ENCODE data around the gene SIX3. TPM values are rescaled to one million over a fixed set of nuclear protein-coding genes. Genes with fewer than 3 reads are reported as not detected.

SIX3 gene
- total RNA-seq, 5 donors from 2014 or later (not counting 1 experiment from before 2014, with no cell fraction given): 0.23 TPM; not detected in 4

- 19% methylated on average over 6 of the region's 18 CpGs for WGBS (ENCODE audit: insufficient coverage)
- H3K4me3 Mint-ChIP-seq: peak overlapping the region in 2 of 3 donors; percentile 44 to 58
- peaks cover 45 to 59% (median 48%) of the 10 kb centered on the region in 3 donors for H3K4me1 Mint-ChIP-seq
- no peak overlapping the region for H3K4me3 ChIP-seq (ENCODE audit: control insufficient read depth in 1 of 2, extremely low read depth in 1 of 2, low read length in 1 of 2)
- H3K27ac ChIP-seq (ENCODE audit: low read length): no peak overlapping the region
- CTCF ChIA-PET: no interaction called here
- no peak for ATAC-seq (replicated peaks in 1 of 4)
- peak overlapping the region in 1 of 2 donors; percentile 16 for H3K27ac Mint-ChIP-seq
- H3K9me3 ChIP-seq: no peaks in the 10 kb centered on the region
- H3K9me3 Mint-ChIP-seq: no peaks in the 10 kb centered on the region
- POLR2A ChIA-PET: no interaction called here
- no peak for DNase-seq
- peaks cover 8 to 34% of the 10 kb centered on the region in 2 experiments for H3K4me1 ChIP-seq (ENCODE audit: control insufficient read depth in 1 of 2, extremely low read depth in 1 of 2, insufficient read depth in 2 of 2, low read length in 2 of 2)
- no peaks in the 10 kb centered on the region for H3K36me3 ChIP-seq (ENCODE audit: control insufficient read depth in 2 of 2, extremely low read depth in 1 of 2, insufficient read depth in 1 of 2, low read length in 1 of 2)
- no peaks in the 10 kb centered on the region for H3K36me3 Mint-ChIP-seq
- peaks cover 27 to 88% of the 10 kb centered on the region in 2 experiments for H3K27me3 ChIP-seq (replicated peaks in 1 of 2; ENCODE audit: control insufficient read depth in 2 of 2, extremely low read depth in 1 of 2, insufficient read depth in 2 of 2, low read length in 1 of 2)
- H3K27me3 Mint-ChIP-seq: peaks cover 72 to 85% of the 10 kb centered on the region in 2 donors
Observed at GRCh38 chr2:44944952-44945612, 3.6 kb downstream of the SIX3 start.

- no peaks in the 10 kb centered on the region for H3K36me3 Mint-ChIP-seq
- no peak overlapping the region for H3K27ac ChIP-seq (ENCODE audit: low read length)
- H3K27ac Mint-ChIP-seq: no peak overlapping the region
- peaks cover 24 to 87% of the 10 kb centered on the region in 2 experiments for H3K27me3 ChIP-seq (replicated peaks in 1 of 2; ENCODE audit: control insufficient read depth in 2 of 2, extremely low read depth in 1 of 2, insufficient read depth in 2 of 2, low read length in 1 of 2)
- no peaks in the 10 kb centered on the region for H3K9me3 ChIP-seq
- ChIA-PET POLR2A (interaction anchor here in 1 of 2 donors (0.6 kb wide), 1 partner anchor 81 kb away, joined by 7 read pairs; no protein-coding TSS in a partner anchor), CTCF (no interaction called here)
- peak overlapping the region in 1 of 3 donors; percentile 58 for H3K4me3 Mint-ChIP-seq
- H3K4me3 ChIP-seq (ENCODE audit: control insufficient read depth in 1 of 2, extremely low read depth in 1 of 2, low read length in 1 of 2): no peak overlapping the region
- no peak for DNase-seq
- no peaks in the 10 kb centered on the region for H3K36me3 ChIP-seq (ENCODE audit: control insufficient read depth in 2 of 2, extremely low read depth in 1 of 2, insufficient read depth in 1 of 2, low read length in 1 of 2)
- 49% methylated on average over 8 of the region's 16 CpGs for WGBS (ENCODE audit: insufficient coverage)
- no peak for ATAC-seq (replicated peaks in 1 of 4)
- no peaks in the 10 kb centered on the region for H3K9me3 Mint-ChIP-seq
- peaks cover 8 to 33% of the 10 kb centered on the region in 2 experiments for H3K4me1 ChIP-seq (ENCODE audit: control insufficient read depth in 1 of 2, extremely low read depth in 1 of 2, insufficient read depth in 2 of 2, low read length in 2 of 2)
- H3K4me1 Mint-ChIP-seq: peaks cover 42 to 55% (median 46%) of the 10 kb centered on the region in 3 donors
- peaks cover 74 to 85% of the 10 kb centered on the region in 2 donors for H3K27me3 Mint-ChIP-seq
Observed at GRCh38 chr2:44945676-44946371, 4.3 kb downstream of the SIX3 start.

GRCh38 chr2:44946372-44947027 is 5.0 kb downstream of the SIX3 start:
- no peaks in the 10 kb centered on the region for H3K36me3 ChIP-seq (ENCODE audit: control insufficient read depth in 2 of 2, extremely low read depth in 1 of 2, insufficient read depth in 1 of 2, low read length in 1 of 2)
- WGBS (ENCODE audit: insufficient coverage): 46% methylated on average over 4 of the region's 11 CpGs
- H3K27ac ChIP-seq (ENCODE audit: low read length): no peak overlapping the region
- no peak overlapping the region for H3K4me3 ChIP-seq (ENCODE audit: control insufficient read depth in 1 of 2, extremely low read depth in 1 of 2, low read length in 1 of 2)
- Mint-ChIP-seq H3K4me3 (no peak overlapping the region), H3K36me3 (no peaks in the 10 kb centered on the region), H3K4me1 (peaks cover 37 to 51% (median 44%) of the 10 kb centered on the region in 3 donors), H3K9me3 (no peaks in the 10 kb centered on the region), H3K27ac (no peak overlapping the region), H3K27me3 (peaks cover 73 to 87% of the 10 kb centered on the region in 2 donors)
- DNase-seq: no peak
- ChIA-PET POLR2A (interaction anchor here in 1 of 2 donors (0.6 kb wide), 1 partner anchor 81 kb away, joined by 7 read pairs; no protein-coding TSS in a partner anchor), CTCF (no interaction called here)
- ATAC-seq (replicated peaks in 1 of 4): no peak
- H3K9me3 ChIP-seq: no peaks in the 10 kb centered on the region
- peaks cover 2 to 27% of the 10 kb centered on the region in 2 experiments for H3K4me1 ChIP-seq (ENCODE audit: control insufficient read depth in 1 of 2, extremely low read depth in 1 of 2, insufficient read depth in 2 of 2, low read length in 2 of 2)
- H3K27me3 ChIP-seq (replicated peaks in 1 of 2; ENCODE audit: control insufficient read depth in 2 of 2, extremely low read depth in 1 of 2, insufficient read depth in 2 of 2, low read length in 1 of 2): peaks cover 26 to 88% of the 10 kb centered on the region in 2 experiments

- ATAC-seq (replicated peaks in 1 of 4): no peak
- peaks cover 36 to 50% (median 41%) of the 10 kb centered on the region in 3 donors for H3K4me1 Mint-ChIP-seq
- 66% methylated on average over 3 of the region's 5 CpGs for WGBS (ENCODE audit: insufficient coverage)
- ChIA-PET CTCF (no interaction called here), POLR2A (no interaction called here)
- H3K36me3 Mint-ChIP-seq: no peaks in the 10 kb centered on the region
- no peak for DNase-seq
- peaks cover 71 to 85% of the 10 kb centered on the region in 2 donors for H3K27me3 Mint-ChIP-seq
- H3K36me3 ChIP-seq (ENCODE audit: control insufficient read depth in 2 of 2, extremely low read depth in 1 of 2, insufficient read depth in 1 of 2, low read length in 1 of 2): no peaks in the 10 kb centered on the region
- H3K9me3 ChIP-seq: no peaks in the 10 kb centered on the region
- no peak overlapping the region for H3K4me3 ChIP-seq (ENCODE audit: control insufficient read depth in 1 of 2, extremely low read depth in 1 of 2, low read length in 1 of 2)
- no peaks in the 10 kb centered on the region for H3K9me3 Mint-ChIP-seq
- no peak overlapping the region for H3K27ac ChIP-seq (ENCODE audit: low read length)
- H3K27ac Mint-ChIP-seq: no peak overlapping the region
- peaks cover 26 to 88% of the 10 kb centered on the region in 2 experiments for H3K27me3 ChIP-seq (replicated peaks in 1 of 2; ENCODE audit: control insufficient read depth in 2 of 2, extremely low read depth in 1 of 2, insufficient read depth in 2 of 2, low read length in 1 of 2)
- peaks cover 2 to 26% of the 10 kb centered on the region in 2 experiments for H3K4me1 ChIP-seq (ENCODE audit: control insufficient read depth in 1 of 2, extremely low read depth in 1 of 2, insufficient read depth in 2 of 2, low read length in 2 of 2)
- H3K4me3 Mint-ChIP-seq: no peak overlapping the region
Observed at GRCh38 chr2:44947028-44947375, 5.5 kb downstream of the SIX3 start.

GRCh38 chr2:44948565-44949328 is 7.2 kb downstream of the SIX3 start:
- ATAC-seq (replicated peaks in 1 of 4) (no peak), DNase-seq (no peak)
- H3K4me3 Mint-ChIP-seq: no peak overlapping the region
- no peaks in the 10 kb centered on the region for H3K36me3 ChIP-seq (ENCODE audit: control insufficient read depth in 2 of 2, extremely low read depth in 1 of 2, insufficient read depth in 1 of 2, low read length in 1 of 2)
- H3K4me3 ChIP-seq (ENCODE audit: control insufficient read depth in 1 of 2, extremely low read depth in 1 of 2, low read length in 1 of 2): no peak overlapping the region
- no peak overlapping the region for H3K27ac Mint-ChIP-seq
- H3K36me3 Mint-ChIP-seq: no peaks in the 10 kb centered on the region
- H3K9me3 Mint-ChIP-seq: no peaks in the 10 kb centered on the region
- H3K27me3 Mint-ChIP-seq: peaks cover 73 to 84% of the 10 kb centered on the region in 2 donors
- CTCF ChIA-PET: no interaction called here
- POLR2A ChIA-PET: no interaction called here
- no peak overlapping the region for H3K27ac ChIP-seq (ENCODE audit: low read length)
- H3K27me3 ChIP-seq (replicated peaks in 1 of 2; ENCODE audit: control insufficient read depth in 2 of 2, extremely low read depth in 1 of 2, insufficient read depth in 2 of 2, low read length in 1 of 2): peaks cover 26 to 88% of the 10 kb centered on the region in 2 experiments
- H3K4me1 ChIP-seq (ENCODE audit: control insufficient read depth in 1 of 2, extremely low read depth in 1 of 2, insufficient read depth in 2 of 2, low read length in 2 of 2): peaks cover 0 to 23% of the 10 kb centered on the region in 2 experiments
- H3K4me1 Mint-ChIP-seq: peaks cover 30 to 44% (median 40%) of the 10 kb centered on the region in 3 donors
- H3K9me3 ChIP-seq: no peaks in the 10 kb centered on the region
- WGBS (ENCODE audit: insufficient coverage): 70% methylated on average over 16 of the region's 18 CpGs
